AG04449 (cell line): ENCODE results near the gene SMIM5.

Source experiments
- CTCF ChIA-PET: fragments of 350-600 bp; formaldehyde crosslinking; extraction: SDS; loops from one replicate; lab custom pipeline; 2021; ENCODE audit warnings: antibody characterized with exemption; lab: Yijun Ruan, JAX
- POLR2A ChIA-PET: fragments of 400-600, 350-600 bp; formaldehyde crosslinking; extraction: SDS; loops from one replicate; lab custom pipeline; 2020; ENCODE audit warnings: antibody characterized with exemption, inconsistent platforms; lab: Yijun Ruan, JAX
- DNase-seq: peaks from one replicate; pipeline ENCODE4 v3.0.0-alpha.2; 2010; ENCODE audit warnings: low read depth, low spot score
- H3K4me3 ChIP-seq: 2 replicates; pipeline ENCODE4 v1.5.1; 2011; ENCODE audit warnings: low read depth, mild to moderate bottlenecking, control low read depth, low read length
- CTCF ChIP-seq: IDR thresholded peaks from one replicate; pipeline ENCODE4 v1.5.1; 2011; ENCODE audit warnings: mild to moderate bottlenecking, moderate library complexity, low read length, control low read depth, inconsistent platforms; ENCODE audit not compliant: insufficient read depth; ENCODE audit errors: missing control alignments

SMIM5 gene

DNA sequence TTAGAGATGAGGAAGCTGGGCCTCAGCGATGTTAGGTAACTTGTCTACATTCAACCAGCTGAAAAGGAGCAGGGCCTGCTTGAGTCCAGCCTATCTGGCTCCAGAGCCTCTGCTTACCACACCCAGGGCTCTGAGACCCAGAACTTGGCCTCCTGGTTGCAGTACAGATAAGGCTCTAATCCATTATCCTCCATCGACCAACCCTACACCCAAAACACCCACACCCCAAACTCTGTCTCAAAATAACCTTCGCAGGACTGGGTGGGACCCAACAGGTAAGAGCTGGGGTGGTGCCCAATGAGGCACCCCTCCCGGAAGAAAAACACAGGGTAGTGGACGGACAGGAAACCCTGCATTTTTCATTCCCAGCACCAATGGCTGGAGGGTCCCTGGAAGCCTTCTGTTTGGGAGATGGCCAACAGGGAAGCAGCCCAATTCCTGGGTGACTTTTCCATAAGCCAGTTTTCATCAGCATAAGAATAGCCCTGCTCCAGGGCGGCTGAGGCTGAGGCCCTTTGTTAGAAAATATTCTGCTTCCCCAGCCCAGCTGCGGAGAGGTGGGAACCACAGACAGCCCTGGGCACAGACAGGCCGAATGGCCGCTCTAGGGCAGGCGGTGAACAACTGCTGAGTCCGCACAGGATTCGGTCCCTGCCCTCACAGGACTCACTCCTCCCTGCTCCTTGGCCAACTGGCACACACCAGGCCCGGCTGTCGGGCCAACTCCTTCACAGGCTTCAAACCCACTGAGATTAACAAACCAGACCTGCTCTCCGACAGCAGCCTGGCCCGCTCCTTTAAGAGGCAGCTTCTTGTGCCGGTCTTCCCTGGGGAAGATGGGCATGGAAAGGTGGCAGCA lies 9.8 kb downstream of the SMIM5 start:
- ChIA-PET CTCF (interaction anchor here (24.4 to 28.7 kb wide), 3 partner anchors 7 to 112 kb away, joined by 746 to 1427 read pairs (median 746); partner anchors contain the start of genes GALK1 and SMIM5), POLR2A (no interaction called here)
- no peak overlapping the region for H3K4me3 ChIP-seq
- no peak for TF ChIP-seq CTCF
- DNase-seq = no peak

DNA sequence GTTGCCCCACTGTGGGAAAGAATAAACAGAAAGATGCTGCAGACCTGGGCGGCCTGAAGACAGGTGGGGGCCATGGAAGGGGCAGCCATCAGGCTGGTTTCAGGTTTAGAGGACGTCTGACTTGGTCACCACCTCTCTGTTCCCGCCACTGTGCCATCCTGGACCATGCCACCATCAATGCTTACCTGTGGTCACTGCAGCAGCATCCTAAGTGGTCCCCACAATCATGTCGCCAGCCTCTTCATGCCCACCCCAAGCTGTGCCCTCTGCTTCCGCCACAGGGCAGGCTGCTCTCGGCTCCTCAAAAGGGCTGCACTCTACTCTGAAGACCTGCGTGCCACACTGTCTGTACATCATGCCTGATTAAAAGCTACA lies 10.4 kb downstream of the SMIM5 start:
- DNase-seq = no peak
- no peak overlapping the region for H3K4me3 ChIP-seq
- ChIA-PET POLR2A (no interaction called here), CTCF (interaction anchor here (0.6 to 28.7 kb wide), 5 partner anchors 8 to 292 kb away, joined by 3 to 1427 read pairs (median 746); partner anchors contain the start of genes GALK1 and SMIM5)
- no peak for TF ChIP-seq CTCF

DNA sequence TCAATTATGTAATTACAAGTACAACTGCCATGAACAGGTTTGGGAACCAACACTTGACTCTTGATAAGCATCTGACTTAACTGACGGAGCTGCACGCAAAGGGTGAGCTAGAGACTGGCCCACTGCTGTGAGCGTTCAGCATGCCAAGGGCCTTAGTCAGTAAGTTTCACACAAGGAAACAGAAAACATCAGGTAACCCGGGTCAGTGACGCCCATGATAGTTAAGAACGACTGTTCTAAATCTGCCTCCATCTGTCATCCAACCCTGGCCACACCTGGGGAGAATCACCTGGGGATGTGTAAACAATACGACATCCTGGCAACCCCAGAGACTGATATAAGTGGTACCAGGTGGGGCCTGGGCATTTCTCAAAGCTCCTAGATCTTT lies 12.3 kb downstream of the SMIM5 start:
- no peak overlapping the region for H3K4me3 ChIP-seq
- CTCF ChIA-PET = interaction anchor here (1.1 to 28.7 kb wide), 7 partner anchors 7 to 110 kb away, joined by 3 to 1427 read pairs (median 7); partner anchors contain the start of genes GALK1 and SMIM5
- POLR2A ChIA-PET = no interaction called here
- TF ChIP-seq CTCF = no peak
- DNase-seq = no peak

- DNase-seq = no peak
- ChIA-PET CTCF (interaction anchor here (0.6 to 28.7 kb wide), 7 partner anchors 6 to 109 kb away, joined by 3 to 1427 read pairs (median 6); partner anchors contain the start of genes GALK1 and SMIM5), POLR2A (no interaction called here)
- no peak overlapping the region for H3K4me3 ChIP-seq
- TF ChIP-seq CTCF = no peak
These were observed 12.8 kb downstream of the SMIM5 start for GRCh38 chr17:75645889-75646637.

DNA sequence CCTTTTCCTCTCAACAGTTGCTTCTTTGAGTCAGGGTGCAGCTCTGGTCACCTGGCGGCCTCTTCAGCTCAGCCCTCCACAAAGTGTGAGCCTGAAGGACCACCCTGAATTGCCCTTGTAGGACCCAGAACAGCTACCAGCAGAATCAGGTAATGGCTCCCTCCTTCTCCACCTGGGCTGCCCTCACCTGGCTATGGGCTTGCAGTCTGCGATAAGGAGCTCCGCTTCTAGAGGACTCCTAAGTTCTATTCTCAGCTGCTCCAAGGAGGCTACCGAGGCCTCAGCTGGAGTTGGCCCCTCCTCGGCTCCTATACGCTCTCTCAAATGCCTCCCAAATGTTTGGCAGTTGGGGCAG lies 13.4 kb downstream of the SMIM5 start:
- CTCF ChIA-PET = interaction anchor here (0.6 to 28.7 kb wide), 4 partner anchors 6 to 109 kb away, joined by 3 to 1427 read pairs (median 746); partner anchors contain the start of genes GALK1 and SMIM5
- no peak overlapping the region for H3K4me3 ChIP-seq
- DNase-seq = no peak
- no peak for TF ChIP-seq CTCF
- POLR2A ChIA-PET = no interaction called here

DNA sequence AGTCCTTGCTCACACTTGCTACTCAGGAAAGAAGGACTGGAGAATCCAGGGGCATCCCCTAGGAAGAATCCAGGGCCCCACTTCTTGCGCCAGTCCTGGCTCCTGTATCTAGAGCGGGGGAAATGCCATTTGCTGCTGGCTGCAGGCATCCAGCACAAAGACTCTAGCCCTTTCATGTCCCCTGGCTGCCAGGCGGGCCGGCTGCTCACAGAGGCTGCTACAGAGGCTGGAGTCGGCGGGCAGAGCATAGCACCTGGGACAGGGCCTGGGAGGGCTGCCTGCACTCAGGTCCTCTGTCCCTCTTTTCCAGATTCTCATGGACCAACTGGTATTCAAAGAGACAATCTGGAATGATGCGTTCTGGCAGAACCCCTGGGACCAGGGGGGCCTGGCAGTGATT lies 13.8 kb downstream of the SMIM5 start:
- no peak for DNase-seq
- ChIA-PET CTCF (interaction anchor here (24.4 to 28.7 kb wide), 3 partner anchors 5 to 108 kb away, joined by 746 to 1427 read pairs (median 746); partner anchors contain the start of genes GALK1 and SMIM5), POLR2A (no interaction called here)
- no peak overlapping the region for H3K4me3 ChIP-seq
- no peak for TF ChIP-seq CTCF
